Stimulated activated CD8-positive, alpha-beta memory T cell treated with anti-CD3 and anti-CD28 coated beads, Interleukin-4, amount 100 ng/mL, for 4 hours (primary cell): ENCODE data around the gene NGF.

Source experiments
- DNase-seq, 2 donors: peaks; one replicate each; pipeline ENCODE4 v3.0.0-alpha.2; 2020; ENCODE audit warnings: low read depth in 2 of 2, low spot score in 1 of 2

The NGF gene

DNA sequence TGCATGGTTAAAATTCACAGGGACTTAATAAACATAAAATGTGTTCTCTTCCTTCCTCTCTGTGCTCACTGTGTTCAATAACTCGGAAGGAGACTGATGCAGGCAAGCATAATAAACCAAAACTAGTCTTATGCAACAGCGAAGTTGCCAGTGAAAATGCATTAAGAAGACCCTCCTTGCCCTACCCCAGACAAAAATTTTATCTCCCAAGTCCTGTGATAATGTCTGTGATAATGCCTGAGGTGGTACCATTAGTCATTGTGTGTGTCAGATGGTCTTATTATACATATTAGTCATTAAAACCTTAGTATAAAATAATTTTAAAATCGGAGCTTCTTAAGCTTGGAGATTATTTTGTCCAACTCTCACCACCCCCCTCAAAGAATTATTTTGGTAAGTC is 97.8 kb downstream of the NGF start:
- DNase-seq: no peak

- DNase-seq: no peak
Observed at GRCh38 chr1:115239426-115239825, 98.6 kb downstream of the NGF start.

- DNase-seq: no peak
Observed at GRCh38 chr1:115239148-115239422, 99.0 kb downstream of the NGF start.

GRCh38 chr1:115238336-115239147 is 99.5 kb downstream of the NGF start:
- no peak for DNase-seq

DNA sequence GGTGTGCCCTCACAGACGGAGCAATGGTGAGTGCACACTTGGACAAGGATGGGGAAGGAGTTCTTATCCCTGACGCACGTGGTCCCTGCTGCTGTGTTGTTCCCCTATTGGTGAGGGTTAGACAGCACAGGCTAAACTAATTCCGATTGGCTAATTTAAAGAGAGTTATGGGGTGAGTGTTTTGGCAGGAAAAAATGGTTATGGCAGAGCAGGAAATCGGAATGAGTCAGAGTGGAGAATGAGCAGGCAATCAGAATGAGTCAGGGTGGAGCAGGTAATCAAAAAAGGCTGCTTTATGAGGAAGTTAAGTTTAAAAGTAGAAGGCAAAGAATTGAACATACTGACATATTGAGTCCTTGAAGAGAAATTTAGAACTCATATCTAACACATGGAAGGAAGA is 100.5 kb downstream of the NGF start:
- no peak for DNase-seq

DNA sequence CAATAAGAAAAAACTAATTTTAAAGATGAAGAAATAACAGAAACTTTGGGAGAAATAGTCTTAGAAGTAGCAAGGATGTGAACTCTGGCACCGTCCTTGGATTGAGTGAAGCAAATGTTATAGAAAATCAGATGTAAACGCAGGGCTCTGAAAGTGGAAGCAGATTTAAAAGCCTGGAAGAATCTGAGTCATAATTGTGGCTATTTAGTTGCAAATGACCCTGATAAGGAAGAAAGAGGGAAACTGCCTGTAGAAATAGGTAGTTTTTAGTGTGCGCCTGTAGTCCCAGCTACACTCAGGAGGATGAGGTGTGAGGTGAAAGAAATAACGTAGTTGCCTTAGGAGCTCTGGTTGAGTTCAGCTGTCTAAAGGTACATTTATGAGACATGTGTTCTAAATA is 101.0 kb downstream of the NGF start:
- no peak for DNase-seq
